ENCODE results near the gene MPHOSPH9.
"Not testable (repeated sequence)": the region's sequence is repeated elsewhere in the genome, so short reads cannot be mapped to it uniquely, and the experiment has no call there.

Gene MPHOSPH9

DNA sequence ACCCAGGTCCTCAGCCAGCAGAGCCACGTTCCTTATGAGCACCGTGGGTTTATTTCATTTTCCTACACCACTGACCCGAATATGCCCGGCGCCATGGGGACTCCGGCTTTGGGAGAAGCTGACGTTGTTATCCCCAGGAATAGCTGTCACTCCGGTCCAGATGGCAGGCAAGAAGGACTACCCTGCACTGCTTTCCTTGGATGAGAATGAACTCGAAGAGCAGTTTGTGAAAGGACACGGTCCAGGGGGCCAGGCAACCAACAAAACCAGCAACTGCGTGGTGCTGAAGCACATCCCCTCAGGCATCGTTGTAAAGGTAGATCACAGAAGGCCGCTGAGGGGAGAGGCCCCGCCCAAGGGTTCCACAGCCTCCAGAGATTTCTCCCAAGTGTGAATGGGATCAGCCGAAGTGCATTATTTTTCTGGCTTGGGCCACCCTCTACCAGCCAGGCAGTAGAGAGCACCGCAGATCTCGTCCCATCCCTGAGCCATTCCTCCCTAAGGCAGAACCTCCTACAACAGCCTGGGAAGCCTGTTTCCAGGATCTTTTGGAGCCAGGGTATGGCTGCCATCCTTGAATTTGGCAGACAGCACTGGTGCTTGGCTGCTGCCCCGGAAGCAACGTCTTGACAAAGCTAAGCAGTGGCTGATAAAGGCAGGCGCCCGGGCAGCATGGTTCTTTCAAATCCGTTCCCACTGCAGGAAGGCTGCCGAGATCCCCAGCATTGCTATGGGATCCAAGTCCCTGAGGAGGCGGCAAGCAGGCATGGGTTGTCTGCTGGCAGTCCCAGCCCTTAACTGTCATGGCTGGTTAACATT is 20.9 kb upstream of the MPHOSPH9 start:
- no peak for DNase-seq

DNA sequence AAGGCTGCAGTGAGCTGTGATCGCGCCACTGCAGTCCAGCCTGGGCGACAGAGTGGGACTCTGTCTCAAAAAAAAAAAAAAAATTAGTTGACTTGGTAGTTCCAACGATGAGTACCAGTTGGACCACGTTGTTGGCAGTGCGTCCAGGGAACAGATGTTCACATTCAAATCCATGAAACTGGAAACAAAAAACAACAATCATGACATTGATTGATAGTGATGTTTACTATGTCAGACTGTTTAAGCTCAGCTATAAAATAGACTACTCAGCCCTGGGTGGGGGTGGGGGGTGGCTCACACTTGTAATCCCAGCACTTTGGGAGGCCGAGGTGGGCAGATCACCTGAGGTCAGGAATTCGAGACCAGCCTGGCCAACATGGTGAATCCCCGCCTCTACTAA is 19.4 kb upstream of the MPHOSPH9 start:
- DNase-seq, result not testable (repeated sequence)

DNA sequence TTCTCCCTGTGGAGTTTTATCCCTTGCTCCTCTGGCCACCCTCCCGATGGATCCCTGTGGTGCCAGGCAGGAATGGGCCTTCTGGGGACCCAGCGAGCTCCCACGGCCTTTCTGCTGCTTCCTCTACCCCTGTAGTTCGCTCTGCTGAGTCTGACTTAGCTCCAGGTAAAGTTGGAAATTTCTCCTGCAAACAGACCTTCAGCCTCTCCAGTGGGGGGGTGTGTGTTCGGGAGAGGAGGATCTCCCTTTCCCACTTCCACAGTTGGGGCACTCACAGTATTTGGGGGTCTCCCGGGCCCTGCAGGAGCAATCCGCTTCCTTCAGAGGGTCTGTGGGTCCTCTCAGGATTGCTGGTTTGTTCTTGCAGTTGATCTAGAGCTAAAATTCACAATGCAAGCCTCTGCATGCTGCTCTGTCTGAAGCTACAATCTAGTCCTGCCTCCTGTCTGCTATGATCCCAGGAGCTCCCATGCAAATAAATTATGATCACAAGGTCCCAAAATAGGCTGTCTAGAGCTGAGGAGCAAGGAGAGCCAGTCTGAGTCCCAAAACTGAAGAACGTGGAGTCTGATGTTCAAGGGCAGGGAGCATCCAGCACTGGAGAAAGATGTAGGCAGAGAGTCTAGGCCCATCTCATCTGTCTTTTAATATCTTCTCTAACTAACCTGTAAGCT is 18.6 kb upstream of the MPHOSPH9 start:
- DNase-seq, result no peak

DNA sequence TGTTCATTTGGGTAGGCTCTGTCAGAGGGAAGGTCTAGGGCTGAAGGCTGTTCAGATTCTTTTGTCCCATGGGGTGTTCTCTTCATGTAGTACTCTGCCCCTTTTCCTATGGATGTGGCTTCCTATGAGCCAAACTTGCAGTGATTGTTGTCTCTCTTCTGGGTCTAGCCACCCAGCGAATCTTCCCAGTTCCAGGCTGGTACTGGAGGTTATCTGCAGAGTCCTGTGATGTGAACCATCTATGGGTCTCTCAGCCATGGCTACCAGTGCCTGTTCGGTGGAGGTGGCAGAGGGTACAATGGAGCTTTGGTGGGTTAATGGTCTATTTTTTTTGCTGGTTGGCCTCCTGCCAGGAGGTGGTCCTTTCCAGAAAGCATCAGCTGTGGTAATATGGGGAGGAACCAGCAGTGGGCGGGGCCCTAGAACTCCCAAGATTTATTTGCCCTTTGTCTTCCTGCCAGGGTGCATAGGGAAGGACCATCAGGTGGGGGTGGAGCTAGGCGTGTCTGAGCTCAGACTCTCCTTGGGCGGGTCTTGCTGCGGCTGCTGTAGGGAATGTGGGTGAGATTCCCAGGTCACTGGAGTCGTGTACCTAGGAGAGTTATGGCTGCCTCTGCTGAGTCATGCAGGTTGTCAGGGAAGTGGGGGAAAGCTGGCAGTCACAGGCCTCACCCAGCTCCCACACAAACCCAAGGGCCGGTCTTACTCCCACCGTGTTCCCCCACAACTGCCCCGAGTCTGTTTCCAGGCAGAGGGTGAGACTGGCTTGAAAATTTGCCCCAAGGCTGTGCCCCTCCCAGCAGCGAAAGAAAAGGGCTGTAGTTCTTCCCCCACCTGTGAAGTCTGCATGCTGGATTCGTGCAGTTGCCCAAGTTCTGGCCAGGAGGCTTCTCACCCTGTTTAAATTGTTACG is 17.8 kb upstream of the MPHOSPH9 start:
- DNase-seq, result no peak

DNA sequence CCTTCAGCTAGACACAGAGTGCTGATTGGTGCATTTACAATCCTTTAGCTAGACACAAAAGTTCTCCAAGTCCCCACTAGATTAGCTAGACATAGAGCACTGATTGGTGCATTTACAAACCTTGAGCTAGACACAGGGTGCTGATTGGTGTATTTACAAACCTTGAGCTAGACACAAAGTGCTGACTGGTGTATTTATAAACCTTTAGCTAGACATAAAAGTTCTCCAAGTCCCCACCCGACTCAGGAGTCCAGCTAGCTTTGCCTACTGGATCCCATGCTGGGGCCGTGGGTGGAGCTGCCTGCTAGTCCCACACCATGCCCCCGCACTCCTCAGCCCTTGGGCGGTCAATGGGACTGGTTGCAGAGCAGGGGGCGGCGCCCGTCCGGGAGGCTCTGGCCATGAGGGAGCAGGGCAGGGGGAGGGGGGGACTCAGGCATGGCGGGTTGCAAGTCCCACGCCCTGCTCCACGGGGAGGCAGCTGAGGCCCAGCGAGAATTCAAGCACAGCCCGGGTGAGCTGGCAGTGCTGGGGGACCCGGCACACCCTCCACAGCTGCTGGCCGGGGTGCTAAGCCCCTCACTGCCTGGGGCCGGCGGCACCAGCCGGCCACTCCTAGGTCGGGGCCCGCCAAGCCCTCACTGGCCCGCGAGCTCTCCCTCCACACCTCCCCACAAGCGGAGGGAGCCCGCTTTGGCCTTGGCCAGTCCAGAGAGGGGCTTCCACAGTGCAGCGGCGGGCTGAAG is 16.2 kb upstream of the MPHOSPH9 start:
- DNase-seq, result not testable (repeated sequence)

DNA sequence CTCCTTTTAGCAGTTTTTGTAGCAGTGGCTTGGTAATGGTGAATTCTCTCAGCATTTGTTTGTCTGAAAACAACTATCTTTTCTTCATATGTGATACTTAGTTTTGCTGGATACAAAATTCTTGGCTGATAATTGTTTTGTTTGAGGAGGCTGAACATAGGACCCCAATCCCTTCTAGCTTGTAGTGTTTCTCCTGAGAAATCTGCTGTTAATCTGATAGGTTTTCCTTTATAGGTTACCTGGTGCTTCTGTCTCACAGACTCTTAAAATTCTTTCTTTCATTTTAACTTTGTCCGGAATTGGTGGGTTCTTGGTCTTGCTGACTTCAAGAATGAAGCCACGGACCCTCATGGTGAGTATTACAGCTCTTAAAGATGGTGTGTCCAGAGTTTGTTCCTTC is 15.2 kb upstream of the MPHOSPH9 start:
- DNase-seq, result not testable (repeated sequence)

DNA sequence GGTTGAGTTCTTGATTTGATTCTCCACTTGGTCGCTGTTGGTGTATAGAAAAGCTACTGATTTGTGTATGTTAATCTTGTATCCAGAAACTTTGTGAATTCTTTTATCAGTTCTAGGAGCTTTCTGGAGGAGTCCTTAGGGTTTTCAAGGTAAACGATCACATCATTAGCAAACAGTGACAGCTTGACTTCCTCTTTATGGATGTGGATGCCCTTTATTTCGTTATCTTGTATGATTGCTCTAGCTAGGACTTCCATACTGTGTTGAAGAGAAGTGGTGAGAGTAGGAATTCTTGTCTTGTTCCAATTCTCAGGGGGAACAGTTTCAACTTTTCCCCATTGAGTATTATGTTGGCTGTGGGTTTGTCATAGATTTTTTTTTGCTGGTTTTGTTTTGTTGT is 12.7 kb upstream of the MPHOSPH9 start:
- DNase-seq, result no peak

DNA sequence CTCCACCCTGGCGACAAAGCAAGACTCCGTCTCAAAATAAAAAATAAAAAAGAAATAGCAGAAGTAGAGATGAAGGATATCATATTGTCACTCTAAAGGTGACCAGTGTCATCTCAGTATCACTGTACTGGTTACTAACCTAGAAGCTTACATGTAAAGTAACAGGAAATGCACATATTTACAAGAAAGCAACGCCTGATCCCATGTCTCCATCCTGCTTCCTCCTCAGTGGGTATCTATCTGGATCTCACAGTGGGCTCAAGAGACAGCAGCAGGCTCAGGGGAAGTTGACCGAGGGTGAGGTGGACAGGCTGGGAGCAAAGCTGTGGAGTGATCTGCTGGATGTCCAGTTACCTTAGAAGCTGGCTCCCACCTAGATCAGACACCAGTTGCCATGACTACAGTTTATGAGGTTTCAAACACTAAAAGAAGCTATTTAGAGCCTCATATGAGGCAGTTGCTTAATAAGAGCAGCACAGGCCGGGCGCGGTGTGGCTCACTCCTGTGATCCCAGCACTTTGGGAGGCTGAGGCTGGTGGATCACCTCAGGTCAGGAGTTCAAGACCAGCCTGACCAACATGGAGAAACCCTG is 10.8 kb upstream of the MPHOSPH9 start:
- DNase-seq, result no peak

DNA sequence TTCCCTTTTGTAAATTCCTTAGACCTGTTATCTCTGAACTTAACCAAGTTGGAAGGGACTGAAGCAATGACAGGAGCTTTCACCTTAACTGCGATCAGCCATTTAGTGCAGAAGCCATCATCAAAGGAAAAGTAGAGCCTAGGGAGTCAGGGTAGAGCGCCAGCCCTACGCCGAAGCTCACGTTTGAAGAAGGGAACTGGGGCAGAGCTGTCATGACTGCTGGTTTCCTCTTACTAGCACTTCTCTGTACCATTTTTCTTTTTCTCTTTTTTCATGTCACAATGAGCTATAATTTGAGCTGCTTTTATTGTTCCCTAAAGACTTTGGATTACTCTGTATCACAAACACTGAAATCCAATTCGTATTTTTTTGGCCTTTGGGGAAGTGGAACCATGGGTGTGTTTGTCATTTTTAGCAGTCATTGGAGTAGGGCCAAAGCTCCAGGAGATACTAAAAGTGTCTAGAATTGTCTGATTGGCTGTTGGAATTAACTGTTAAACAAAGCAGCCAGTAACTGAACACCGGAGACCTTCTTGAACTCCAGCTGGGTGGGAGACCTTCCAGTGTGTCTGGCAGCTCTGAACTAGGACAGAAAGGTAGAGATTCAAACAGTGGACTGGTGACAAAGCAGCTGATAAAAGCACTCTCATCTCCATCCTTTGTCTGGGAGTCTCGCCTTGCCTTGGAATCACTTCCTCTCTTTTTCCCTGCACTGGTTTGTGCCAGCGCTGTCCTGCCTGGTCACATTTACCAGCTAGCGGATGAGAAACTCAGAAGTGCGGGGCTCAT is 9.4 kb upstream of the MPHOSPH9 start:
- no peak for DNase-seq

DNA sequence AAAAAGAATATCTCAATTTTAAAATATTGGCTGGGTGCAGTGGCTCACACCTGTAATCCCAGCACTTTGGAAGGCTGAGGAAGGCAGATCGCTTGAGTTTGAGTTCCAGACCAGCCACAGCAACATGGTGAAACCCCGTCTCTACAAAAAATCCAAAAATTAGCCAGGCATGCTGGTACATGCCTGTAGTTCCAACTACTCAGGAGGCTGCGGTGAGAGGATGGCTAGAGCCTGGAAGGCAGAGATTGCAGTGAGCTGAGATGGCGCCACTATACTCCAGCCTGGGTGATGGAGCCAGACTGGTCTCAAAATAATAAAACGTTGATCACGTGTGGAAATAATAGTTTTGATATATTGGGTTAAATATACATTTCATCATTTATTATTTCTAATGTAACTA is 6.0 kb upstream of the MPHOSPH9 start:
- DNase-seq, result no peak

DNA sequence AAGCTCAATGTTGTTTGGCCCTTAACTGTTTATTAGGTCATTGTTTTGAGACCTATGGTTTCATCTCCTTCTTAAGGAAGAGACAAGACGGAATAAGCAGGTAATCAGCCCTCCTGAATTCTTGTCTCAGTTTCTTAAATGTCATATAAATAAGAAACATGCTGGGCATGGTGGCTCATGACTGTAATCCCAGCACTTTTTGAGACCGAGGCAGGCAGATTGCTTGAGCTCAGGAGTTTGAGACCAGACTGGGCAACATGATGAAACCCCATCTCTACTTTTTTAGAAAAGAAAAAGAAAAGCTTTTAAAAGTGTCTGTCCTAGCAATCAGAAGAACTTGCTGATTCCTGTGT is 5.4 kb upstream of the MPHOSPH9 start:
- no peak for DNase-seq

DNA sequence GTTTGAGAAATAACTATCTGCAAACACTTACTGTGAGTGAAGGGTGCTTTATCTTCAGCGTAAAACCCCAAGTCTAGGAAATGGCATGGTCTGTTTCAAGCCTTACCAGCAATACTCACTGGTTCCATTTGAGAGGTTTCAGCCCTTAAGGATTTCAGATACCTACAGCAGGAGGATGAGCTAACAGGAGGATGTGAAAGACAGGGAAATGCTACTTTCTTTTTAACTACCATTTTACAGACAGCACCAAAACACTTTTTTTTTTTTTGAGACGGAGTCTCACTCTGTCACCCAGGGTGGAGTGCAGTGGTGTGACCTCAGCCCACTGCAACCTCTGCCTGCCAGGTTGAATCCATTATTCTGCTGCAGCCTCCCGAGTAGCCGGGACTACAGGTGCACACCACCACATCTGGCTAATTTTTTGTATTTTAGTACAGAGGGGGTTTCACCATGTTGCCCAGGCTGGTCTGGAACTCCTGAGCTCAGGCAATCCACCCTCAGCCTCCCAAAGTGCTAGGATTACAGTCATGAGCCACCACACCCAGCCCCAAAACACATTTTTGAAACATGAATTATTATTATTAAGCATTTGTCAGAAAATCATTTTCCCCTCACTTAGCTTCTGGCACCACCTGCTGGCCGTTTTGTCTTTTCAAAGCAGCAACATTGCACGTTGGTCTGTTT is 4.8 kb upstream of the MPHOSPH9 start:
- peak; percentile 72 for DNase-seq

DNA sequence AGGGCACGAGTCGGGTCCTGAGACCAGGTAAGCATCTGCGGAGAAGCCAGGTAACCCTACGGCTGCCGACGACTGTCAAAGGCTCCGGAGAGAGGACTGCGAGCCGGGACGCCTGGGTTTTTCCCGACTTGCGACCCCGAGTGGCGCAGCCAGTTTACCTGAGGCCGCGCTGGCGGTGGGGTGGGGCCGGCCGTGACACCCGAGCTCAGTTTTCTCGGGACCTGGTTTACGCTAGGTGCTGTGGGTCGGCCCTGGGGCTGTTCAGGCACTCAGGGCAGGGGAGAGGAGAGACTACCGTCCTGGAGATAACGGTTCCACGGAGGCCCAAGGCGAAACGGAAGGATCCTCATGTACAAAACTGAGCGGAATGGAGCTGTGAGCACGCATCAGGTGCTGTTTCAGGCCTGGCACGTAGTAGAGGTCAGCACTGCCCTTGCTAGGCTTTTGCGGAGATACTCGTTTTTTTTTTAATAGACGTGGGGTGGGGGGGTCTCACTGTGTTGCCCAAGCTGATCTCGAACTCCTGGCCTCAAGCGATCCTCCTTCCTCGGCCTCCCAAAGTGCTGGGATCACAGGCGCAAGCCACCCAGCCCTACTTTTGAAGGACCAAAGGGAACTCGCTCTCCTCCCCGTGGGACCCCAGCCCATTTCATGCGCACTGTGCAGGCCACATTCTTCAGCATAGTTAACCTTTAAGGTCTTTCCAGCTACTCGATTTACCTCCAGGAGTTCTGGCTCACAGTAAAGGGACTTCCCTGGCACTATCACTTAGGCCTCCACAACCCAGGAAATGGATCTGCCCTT is 766 bp upstream of the MPHOSPH9 start:
- DNase-seq, result peak; percentile 17

DNA sequence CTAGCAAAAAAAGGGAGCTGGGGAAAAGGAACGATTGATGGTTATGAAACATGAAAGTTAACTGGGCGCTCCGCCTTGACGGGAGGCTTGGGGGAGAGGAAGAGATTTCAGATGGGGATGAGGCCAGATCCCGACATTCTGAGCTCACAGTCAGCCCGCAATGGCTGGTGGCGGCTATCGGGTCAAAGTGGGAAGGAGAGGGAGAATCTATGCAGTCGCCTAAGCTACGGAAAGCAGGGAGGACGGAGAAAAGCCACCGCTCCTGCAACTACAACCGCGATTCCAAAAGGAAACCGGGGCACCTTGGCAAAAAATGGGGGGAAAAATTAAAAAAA is 502 bp downstream of the MPHOSPH9 start:
- DNase-seq, result no peak

DNA sequence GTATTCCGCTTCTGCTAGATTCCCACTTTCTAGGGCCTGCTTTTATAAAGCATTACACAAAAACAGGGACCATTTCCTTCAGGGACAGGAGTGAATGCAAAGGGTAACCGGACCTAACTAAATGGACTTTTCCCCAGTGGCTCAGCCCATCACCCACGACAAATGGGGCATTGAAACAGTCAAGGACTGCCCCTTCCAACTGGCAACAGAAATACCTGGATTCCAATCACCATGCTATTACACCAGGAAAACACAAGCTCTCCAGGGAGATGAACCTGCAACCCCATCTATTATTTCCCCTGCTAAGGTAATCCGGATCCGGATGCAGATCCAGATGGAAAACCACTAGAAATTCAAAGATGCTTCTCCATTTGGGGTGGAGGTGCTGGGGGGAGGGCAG is 1.0 kb downstream of the MPHOSPH9 start:
- DNase-seq, result peak; percentile 13

DNA sequence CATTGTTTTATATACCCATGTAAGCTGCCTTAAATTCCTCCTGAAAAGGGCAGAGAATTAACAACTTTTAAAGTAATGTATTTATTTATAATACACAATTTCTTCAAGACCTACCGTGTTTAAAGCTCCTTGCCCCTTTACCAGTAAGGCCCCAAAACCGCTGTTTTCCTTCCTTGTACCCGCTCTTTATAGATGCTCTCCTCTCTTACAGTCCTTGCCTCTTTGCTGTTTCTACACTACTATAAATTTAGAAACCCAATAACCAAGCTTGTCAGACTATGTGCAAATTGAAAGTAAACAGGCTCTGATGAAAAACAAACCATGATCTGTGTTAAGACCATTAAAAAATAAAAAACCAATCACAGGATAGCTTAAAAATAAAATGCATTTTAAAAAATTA is 3.9 kb downstream of the MPHOSPH9 start:
- no peak for DNase-seq

DNA sequence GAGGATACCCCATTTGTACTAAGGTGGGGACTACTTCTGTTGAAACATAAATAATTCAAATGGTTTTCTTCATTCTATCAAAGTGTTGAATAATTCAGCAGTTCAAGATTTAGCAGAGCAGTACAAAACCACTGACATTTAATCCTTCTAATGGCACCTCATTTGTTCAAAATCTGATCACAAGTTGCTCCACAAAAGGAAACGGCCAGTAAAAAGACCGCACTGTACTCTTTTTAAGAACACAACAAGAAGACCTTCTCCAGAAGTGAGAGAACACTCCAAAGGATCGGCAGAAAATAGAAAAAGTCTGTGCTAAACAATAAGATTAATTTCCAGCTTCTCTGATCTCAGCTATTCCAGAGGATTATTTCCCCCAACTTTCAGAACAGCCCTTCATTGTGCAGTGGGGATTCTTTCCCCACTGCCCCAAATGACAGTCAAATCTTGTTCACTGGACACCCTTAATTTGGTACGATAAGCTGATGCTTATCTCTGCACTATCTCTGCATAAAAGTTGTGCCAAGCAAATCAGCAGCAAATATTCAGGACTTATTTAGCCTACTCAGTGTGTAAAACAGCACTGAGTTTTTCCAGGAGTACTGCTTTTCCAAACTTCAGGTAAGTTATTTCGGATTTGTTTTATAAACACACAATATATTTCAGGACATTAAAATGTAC is 5.2 kb downstream of the MPHOSPH9 start:
- DNase-seq, result no peak

DNA sequence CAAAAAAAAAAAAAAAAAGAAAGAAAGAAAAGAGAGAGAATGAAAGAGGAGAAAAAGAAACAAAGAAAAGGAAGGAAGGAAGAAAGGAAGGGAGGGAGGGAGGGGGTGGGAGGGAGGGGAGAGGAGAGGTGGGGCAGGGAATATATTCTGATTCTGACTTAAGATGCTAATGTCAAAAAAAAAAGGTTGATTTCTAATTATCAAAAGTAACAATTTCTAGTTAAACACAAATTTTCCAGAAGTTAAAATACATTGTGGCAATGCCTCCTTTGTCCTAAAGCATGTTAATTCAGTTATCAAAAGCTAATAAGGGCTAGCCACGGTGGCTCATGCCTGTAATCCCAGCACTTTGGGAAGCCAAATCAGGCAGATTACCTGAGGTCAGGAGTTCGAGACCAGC is 7.5 kb downstream of the MPHOSPH9 start:
- no peak for DNase-seq

DNA sequence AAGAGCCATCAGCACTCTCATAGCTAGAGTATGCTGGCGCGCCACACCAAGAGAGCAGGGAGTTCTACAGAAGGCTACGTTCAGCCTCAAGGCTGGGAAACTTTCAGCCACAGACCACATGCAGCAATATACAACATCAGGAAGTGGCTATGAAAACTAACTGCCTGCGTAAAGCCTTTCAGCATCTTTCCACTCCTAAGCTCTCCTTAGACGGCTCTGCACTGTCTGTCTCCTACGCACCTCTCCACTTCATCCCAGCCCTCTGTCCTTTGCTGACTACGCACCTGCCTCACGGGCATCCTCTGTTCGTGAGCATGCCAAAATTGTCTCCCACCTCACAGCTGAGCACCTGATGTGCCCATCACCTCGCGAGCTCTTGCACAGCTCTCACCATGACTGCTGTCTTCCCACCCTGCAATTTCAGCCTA is 9.7 kb downstream of the MPHOSPH9 start:
- DNase-seq, result no peak

DNA sequence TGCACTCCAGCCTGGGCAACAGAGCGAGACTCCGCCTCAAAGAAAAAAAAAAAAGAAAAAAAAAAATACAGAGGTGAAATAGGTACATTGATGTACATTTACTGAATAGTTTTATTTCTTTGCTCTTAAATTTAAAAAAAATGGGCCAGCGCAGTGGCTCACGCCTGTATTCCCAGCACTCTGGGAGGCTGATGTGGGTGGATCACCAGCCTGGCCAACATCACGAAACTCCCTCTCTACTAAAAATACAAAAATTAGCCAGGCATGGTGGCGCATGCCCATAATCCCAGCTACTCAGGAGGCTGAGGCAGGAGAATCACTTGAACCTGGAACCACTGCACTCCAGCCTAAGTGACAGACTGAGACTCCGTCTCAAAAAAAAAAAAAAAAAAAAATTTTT is 25.1 kb downstream of the MPHOSPH9 start:
- DNase-seq, result not testable (repeated sequence)
